NCI-H774 (cell line): ENCODE results near the gene PCIF1.
"Not testable (repeated sequence)": the region's sequence is repeated elsewhere in the genome, so short reads cannot be mapped to it uniquely, and the experiment has no call there.

Source experiments
- DNase-seq: peaks from one replicate; lab custom pipeline; 2025; lab: John Stamatoyannopoulos, UW

PCIF1 gene

DNA sequence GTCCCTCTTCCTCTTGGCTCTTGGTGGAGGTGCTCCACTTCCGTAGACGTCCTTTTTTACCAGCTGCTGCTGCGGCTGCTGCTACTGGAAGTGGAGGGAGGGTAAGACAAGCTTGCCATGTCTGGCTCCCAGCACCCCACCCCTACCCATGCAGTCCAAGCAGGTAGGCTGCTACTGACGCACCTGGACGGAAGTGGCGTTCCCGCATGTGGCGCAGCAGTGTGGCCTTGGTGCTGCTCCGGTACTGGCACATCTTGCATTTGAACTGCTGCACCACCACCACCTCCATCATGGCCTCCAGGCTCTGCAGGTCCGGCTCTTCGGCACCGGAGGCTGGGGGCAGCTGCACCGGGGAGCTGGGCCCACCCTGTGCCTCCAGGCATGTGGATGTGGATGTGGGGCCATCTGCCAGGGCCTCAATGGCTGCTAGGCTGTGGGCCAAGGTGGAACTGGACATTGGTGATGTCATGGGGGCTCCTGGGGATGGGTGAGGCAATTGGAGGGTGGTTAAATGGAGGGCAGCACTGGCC lies 33.1 kb downstream of the PCIF1 start:
- no peak for DNase-seq

DNA sequence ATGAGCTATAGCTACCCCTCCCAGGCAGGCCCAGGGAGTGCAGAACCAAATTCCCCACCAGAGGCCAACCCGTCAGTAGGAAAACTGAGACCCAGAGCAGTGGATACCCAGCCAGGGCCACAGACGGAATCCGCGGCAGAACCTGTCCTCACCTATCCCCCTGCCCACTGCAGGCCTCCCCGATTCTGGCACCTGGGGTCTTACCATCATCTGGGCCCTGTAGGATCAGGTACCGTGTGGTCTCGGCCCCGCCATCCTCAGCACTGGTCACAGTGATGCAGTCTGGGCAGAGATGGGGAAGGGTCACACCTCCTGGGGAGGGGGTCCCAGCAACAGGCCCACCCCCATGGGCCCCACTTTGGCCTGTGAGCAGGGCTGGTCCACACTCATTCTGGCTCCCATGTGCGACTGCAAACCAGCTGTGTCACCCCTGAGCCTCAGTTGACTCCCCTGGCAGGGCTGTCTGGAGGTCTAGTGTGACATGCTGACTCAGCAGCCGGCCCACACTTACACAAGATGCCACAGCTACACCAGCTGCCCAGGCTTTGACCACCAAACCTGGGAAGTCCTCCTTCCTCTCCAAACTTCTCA lies 33.7 kb downstream of the PCIF1 start:
- no peak for DNase-seq

DNA sequence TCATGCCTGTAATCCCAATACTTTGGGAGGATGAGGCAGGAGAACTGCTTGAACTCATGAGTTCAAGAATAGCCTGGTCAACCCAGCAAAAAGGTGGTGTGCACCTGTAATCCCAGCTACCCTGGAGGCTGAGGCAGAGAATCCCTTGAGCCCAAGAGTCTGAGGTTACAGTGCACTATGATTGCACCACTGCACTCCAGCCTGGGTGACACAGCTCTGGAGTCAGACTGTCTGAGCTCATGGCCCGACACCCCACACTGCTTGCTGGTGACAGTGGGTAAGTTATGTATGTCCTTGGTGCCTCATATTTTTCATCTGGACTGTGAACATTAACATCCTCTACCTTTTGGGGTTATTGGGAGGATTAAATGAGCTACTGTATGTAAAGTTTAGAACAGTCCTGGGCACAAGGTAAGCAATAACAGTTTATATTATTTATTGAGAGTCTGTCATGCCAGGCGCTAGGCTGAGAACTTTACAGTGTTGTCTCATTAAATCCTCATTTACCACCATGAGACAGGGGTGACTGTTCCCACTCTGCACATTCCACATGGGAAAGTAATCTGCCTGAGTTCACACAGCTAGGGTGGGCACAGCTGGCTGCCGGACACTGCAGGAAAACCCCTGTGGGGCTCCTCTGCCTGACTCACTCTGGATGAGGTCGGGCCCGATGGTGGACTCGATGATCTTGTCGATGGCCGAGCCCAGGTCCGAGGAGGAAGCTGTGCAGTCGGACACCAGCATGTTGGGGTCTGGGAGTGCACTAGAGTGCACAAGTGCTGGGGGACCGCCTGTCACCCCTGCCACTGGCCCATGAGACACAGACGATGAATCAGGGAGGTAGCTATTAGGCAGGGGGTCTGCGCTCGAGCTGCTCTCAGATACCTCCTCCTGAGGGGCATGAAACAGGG lies 34.6 kb downstream of the PCIF1 start:
- no peak for DNase-seq

DNA sequence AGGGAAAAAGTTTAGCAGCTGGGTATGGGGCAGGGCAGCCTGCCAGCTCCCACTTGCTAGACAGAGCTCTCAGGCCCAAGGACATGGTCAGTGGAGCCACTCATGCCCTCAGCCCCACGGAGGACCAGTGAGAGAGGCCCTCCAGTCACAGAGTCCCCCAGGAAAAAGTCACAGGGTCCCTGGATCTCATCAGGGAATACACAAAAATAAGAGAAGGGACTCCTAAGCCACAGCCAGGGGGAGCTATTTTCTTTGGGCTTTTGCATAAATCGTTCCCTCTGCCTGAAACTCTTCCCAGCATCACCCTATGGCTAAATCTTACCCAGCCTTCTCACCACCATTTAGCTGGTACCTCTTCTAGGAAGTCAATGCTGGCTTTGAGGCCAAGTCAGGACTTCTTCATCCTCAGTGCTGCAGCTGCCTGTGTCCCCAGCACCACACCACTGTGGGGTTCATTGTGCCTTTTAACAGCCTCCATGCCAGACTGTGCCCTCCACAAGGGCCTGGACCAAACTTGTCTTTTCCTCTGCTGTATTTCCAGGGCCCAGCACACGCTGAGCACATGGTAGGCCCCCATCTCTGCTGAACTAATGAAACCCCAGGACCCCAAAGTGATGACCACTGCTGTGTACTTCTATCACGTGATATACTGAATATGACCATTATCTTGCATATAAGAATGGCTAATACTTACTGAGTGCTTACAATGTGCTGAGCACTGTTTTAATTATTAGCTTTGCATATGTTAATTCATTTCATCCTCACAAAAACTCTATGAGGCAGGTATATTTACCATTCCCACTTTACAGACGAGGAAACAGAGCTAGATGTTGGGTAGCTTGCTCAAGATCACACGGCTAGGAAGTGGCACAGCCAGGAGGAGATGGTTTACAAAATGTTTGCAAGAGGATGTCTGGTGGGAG lies 35.5 kb downstream of the PCIF1 start:
- DNase-seq: peak; percentile 9

DNA sequence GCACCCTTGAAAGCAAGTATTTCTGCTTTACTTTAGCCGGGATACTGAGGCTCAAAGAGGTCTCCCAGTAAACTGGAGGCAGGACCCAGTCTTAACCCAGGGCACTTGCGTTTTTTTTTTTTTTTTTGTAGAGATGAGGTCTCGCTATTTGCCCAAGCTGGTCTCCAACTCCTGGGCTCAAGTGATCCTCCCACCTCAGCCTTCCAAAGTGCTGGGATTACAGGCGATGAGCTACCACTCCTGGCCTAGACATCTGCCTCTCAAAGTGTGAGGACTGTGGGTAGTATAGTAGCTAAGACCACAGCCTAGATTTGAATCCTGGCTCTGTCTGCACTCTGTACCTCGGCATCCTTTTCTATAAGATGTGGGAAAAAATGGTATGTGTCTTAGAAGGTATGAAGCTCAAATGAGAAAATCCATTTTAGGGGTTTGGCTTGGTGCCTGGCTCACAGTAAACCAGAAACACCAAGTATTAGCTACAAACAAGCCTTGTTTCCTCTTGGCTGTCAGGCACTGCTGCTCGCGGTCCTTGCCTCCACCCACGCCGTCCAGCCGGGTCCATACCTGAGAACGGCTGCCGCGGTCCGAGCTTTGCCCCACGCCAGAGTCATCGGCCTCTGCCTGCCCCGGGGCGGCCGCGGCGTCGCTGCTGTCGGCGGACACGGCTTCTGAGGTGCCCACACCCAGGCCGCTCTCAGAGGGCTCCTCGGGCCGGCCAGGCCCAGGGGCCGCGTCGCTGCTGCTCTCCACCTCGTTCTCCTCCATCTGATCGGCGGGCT lies 36.4 kb downstream of the PCIF1 start:
- DNase-seq: no peak

DNA sequence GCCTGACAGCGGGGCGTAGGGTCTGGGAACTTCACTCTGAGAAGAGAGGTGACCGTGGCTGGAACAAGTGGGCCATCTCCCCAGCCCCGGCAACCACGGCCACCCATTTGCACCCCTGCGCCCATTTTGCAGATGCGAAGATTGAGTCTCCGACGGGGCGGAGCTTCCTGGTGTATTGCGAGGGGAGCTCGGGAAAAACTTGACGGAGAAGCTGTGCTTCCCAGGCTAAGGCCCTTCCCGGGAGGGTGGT lies 36.9 kb downstream of the PCIF1 start:
- no peak for DNase-seq

DNA sequence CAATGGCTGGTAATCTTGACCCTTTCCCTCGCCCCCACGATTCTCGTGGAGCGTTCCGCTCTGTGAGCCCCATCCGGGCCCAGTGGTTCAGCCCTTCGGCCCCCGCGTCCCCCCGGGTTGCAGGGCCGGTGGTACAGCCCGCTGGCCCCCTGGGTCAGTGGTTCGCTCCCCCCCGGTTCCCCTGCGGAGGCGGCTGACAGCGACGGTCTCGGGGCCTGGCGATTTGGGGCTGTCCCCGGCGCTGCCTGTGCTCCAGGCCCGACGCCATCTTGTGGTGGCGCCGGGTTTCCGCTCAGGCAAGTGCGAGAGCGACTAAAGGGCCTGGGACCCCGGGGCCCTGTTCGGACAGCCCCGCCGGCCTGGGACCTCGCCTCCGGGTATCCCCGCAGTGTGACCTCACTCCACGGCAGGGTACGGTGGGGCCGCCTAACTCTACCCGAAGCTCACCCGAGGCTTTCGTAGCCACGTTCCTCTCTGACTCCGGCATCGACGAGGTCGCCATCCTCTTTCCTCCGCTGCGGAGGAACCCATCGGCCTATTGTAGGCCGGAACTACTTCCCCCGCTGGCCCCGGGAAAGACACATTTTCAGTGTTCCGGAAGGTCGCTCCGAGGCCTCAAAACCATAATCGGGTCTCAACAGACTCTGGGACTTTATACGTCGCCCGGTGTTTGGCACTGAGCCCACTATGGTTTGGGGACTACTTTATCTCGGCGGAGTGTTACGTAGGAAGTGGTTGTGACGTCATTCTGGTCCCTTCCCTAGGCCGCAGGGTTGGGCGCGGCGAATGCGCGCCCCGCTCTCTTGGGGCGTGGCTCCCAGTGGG lies 37.4 kb downstream of the PCIF1 start, which contains the start of gene ZNF335:
ZNF335 (minus strand) TSS at position 529 of the 825 bp plus-strand sequence. CDS start 793 bp downstream, outside the sequence.
- peak; percentile 92 for DNase-seq

DNA sequence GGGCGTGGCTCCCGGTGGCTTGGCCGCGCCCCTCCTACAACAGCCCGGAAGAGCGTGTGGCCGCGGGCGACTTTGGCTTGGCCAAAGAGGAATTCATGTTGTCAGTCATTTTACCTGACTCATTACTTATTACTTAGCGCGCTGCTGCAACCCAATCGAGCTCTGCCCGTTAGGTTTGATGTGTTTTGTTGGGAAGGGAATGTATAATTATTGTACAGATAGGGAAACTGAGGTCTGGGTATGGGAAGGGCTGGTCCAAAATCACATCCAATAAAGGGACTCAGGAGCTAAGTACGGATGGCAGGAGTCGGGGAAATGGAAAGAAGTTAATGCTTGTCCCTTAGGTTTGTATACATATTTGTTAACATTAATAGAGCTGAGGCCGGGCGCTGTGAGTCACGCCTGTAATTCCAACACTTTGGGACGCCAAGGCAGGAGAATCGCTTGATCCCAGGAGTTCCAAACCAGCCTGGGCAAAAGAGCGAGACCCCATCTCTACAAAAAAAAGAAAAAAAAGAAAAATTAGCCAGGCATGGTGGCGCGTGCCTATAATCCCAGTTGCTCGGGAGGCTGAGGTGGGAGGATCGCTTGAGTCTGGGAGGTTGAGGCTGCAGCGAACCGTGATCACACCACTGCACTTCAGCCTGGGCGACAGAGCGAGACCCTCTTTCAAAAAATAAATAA lies 38.2 kb downstream of the PCIF1 start:
- no peak for DNase-seq

DNA sequence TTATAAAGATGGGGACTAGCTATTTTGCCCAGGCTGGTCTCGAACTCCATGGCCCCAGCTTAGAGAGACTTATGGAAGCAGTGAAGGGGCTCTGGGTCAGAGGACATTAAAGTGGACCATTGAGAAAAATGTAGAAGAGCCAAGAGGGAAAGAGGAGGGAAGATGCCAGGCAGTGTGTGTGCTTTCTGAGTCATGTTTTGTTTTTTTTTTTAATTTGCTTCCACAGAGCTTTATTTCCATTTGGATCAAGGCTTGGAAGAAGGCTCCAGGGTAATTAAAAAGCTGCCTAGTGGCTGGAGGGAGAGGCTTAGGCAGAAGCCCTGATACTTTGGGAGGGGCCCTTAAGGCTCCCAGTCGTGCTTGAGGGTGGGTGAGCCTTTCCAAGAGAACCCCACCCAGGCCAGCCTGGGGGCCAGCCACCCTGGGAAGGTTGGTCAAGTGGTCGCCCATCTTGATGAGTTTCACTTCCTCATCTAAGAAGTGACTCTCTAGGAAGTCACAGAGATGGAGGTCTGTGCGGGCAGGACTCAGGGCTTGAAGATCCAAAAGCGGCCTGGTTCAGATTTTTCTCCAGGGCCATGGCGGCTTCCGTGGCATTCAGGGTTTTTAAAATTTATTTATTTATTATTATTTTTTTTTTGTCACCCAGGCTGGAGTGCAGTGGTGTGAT lies 40.5 kb downstream of the PCIF1 start:
- no peak for DNase-seq

DNA sequence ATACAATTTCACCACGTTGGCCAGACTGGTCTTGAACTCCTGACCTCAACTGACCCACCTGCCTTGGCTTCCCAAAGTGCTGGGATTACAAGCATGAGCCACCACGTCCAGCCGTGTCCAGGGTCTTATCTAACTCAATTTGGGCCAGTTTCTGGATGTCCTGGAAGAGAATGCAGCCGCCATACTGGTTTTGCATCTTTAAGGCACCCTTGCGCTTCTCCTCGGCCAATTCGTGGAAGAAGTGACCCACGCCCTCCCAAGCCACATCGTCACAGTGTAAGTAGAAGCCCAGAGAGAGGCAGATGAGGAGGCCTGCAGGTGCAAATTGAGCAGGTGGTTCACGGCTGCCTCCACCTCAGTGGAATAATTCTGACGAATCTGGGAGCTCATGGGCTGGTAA lies 41.2 kb downstream of the PCIF1 start:
- no peak for DNase-seq

DNA sequence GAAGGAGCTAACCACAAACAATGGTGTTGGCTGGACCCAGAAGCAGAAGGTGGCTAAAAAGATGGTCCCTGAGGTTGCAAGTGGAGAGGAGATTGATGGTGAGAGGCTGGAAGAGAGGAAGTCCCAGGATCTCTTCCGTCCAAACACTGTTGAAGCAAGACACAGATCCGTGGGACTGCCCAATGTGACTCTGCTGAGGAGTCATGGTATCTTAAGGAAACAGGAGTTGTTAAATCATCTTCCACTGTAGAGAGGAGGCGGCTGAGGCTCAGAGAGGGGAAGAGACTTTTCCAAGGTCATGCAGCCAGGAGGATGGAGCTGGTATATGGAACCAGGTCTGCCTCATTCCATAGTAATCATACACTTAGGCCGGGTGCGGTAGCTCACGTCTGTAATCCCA lies 41.6 kb downstream of the PCIF1 start:
- DNase-seq: no peak

DNA sequence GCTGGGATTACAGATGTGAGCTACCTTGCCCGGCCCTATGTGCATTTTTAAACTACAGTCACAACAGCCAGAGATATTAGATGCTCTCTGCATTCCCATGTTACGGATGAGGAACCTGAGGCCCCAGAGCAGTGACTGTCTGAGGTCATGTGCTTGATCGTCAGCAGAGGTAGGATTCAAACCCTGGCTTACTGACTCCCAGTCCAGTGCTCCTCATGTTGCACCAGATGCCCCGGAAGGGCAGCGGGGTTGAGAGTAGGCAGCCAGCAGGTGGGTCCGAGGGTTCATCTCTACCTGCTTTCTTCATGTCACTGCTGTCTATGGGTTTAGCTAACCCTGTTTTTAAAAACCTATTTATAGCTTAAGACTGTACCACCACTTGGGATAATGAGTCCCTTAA lies 46.8 kb downstream of the PCIF1 start:
- DNase-seq: no peak

DNA sequence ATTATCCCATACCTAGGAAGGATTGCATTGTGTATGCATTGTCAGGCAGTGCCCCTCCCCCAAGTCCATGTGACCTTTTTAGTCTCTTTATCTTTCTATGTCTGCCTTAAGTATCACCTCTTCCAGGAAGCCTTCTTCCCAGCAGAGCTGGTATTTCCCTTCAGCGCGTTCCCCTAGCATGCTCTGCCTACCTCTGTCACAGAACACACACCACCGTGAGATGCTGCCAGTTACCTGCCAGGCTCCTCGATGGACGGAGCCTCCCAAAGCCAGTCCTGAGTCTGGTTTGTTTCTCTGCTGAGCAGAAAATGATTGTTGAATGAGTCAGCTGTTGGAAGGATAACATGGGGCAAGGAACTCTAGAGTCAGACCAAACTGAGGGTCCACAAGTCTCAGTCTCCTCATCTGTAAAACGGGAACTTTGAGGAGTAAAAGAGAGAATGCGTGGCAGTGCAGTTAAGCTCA lies 48.8 kb downstream of the PCIF1 start:
- DNase-seq: no peak

DNA sequence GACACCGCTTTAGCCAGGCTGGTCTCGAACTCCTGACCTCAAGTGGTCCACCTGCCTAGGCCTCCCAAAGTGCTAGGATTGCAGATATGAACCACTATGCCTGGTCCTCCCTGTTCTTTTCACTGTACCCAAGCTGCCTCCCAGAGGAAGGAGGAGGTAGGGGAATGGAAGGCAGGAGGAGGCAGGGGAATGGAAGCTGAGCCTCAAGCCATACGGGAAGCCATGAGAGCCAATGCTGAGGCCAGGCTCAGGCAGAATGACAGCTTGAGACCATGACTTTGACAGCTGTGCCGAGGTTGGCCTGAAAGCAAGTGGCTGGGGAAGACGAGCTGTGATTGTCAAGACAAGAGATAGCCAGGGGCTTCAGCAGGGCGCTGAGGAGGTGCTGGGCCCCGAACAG lies 51.1 kb downstream of the PCIF1 start:
- DNase-seq: no peak

DNA sequence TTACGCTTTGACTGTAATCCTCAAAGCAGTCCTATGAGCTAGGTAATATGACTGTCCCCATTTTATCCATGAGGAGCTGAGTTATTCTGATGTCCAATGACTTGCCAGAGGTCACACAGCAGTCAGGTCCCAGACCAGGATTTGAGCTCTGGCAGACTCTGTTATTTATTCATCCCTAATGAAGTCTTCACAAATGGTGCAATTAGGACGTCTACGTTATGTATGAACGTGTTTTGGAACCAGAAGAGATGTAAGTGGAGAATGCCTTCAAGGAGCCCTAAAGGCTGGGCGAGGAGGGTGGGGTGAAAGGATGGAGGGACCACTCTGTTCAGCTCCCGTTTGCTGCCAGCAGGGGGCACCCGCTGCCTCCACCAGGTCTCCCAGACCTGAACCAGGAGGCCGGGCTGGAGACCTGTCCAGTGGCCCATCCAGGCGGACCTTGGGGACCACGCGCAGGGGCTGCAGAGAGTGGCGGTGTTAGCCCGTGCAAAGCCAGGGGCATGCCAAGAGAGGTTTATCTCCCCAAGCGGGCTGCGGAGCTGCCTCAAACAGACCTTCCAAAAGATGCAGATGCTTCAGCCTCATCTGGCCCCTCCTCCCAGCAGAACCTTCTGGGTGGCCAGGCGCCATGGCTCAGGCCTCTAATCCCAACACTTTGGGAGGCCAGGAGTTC lies 52.8 kb downstream of the PCIF1 start:
- peak; percentile 45 for DNase-seq

DNA sequence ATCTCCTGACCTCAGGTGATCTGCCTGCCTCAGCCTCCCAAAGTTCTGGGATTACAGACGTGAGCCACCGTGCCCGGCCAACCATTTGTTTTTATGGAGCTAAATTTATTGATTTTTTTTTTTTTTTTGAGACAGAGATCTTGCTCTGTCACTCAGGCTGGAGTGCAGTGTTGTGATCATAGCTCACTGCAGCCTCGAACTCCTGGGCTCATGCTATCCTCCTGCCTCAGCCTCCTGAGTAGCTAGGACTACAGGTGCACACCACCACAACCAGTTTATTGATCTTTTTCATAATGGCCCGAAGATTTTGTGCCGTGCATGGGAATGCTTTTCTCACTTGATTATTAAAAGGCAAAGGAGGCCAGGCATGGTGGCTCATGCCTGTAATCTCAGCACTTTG lies 54.3 kb downstream of the PCIF1 start:
- not testable (repeated sequence) for DNase-seq

DNA sequence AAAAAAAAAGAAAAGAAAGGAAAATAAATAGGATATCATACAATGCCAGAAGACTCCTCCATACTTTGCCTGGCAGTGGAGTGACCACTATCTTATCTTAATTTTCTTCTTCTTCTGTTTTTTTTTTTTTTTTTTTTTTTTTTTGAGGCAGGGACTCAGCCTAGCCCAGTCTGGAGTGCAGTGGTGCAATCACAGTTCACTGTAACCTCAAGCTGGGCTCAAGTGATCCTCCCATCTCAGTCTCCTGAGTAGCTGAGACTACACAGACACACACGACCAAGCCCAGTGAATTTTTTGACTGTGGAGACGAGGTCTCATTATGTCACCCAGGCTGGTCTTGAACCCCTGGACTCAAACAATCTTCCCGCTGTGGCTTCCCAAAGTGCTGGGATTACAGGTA lies 57.1 kb downstream of the PCIF1 start:
- no peak for DNase-seq

DNA sequence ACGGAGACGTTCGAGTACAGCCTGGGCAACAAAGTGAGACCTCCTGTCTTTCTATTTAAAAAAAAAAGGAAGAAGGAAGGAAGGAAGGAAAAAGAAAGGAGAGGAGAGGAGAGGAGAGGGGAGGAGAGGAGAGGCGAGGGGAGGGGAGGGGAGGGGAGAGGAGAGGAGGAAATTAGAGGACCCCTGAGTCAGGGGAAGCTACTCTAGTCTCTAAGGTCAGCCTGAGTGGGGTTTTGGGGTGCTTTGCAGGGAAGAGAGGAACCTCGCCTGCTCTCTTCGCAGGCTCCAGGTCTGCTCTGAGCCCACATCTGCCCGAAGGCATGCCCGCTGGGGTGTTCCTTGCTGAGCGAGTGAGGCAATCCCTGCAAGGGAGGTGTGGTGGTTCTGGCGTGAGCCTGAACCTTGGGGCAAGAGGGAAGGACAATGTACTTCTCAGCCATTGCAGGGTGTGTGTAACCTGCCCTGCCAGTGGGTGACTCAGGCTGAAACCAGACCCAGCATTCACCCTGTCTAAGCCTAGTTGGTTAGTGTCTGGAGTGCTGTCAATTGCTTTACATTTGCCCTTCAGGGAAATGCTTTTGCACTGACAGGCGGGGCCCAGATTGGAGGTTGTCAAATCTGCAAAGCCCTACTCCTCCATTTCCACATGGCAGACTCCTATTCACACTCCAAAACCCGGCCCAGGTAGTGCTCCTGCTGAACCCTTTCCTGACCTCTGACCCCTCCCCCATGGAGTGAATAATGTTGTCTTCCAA lies 58.9 kb downstream of the PCIF1 start:
- DNase-seq: no peak
